Medulla oblongata (tissue), 1 donor: ENCODE data around the gene TOGARAM2.
"Not testable (repeated sequence)": the region's sequence is repeated elsewhere in the genome, so short reads cannot be mapped to it uniquely, and the experiment has no call there.

Experiments
- DNase-seq: peaks from one replicate; pipeline ENCODE4 v3.0.0-alpha.2; 2015; ENCODE audit errors: extremely low spot score

TOGARAM2 gene

DNA sequence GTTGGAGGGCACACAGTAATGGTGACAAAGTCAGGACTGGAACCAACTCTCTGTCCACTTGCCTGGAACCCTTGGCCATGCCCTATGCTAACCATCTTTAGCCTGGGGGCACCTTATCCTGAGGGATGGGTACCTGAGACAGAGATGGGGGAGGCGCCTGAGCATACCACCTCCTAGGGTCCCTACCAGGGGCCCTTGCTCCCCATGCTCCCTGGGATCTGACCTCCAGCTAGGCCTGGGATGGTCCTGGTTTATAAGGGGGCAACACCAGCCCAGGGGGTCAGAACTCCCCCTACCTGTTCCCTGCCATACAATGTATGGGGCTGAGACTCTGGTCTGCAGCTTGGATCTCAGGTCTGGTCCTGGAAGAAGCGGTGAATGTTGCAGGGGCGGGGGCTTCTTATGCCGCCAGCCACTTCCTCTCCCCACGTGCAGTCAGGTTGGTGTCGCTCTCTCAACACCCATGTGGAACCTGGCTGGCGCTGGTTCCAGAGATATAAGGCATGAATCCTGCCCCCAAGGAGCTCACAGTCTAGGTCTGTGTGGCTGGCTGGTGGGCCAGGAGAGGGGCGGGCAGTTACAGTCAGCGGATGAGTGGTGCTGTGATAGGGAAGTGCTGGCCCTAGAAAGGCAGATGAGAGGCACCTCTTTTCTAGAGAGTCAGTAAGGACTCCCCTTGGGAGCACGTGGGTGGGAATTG lies 3.8 kb upstream of the TOGARAM2 start:
- DNase-seq = no peak

- DNase-seq = not testable (repeated sequence)
Measured at GRCh38 chr2:28978001-28978400, 3.1 kb upstream of the TOGARAM2 start.

- DNase-seq = no peak
Measured at GRCh38 chr2:28978606-28979005, 2.5 kb upstream of the TOGARAM2 start.

DNA sequence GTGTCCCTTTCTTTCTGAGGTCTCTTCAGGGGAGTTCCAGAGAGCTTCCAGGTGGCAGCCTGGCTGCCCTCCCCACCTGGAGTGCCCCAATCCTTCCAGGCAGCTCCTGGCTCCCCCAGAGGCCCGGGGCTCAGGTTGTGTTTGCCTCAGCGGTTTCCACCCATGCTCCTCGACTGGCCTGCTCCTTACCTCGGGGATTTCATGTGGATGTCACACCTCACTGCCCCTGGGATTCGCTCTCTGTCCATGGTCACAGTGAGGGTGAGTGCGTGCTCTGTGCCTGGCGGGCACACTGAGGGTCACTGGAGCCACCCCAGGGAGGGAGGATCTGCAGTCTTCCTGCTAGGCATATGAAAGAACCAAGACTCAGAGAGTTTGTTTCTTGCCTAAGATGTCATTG lies 2.1 kb upstream of the TOGARAM2 start:
- DNase-seq = no peak

DNA sequence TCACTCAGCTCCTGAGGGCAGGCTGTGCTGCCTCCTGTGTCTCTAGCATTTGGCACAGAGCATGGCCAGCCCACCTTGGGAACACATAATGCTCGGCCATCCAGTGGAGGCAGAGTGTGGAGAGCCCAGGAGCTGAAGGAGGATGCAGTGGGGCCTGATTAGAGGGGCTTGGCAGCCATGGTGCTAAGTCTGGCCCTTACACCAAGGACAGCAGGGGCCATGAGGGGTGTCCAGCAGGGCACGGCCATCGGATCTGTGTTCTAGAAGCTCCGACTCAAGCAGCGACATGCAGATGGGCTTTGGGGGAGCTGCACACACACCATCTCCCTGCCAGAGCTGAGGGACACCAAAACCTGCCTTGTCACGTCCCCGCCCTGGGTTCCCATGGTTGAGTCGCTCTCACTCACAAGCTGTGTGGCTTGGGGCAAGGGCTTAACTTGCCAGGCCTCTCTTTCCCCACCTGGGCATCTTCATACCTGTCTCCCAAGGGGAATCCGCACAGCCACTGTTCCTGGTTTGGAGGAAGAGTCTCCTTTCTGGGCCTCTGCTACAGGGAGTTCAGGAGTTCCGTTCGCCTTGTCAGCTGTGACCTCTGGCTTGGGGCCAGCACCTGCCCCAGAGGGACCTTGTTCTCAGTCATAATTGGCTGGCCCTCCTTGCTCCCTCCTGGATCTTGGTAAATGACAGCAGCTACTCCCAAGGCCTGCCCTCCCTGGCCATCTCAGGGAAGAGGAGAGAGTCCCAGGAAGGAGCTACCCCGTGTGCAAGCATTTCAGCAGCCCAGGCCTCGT lies 1.3 kb upstream of the TOGARAM2 start:
- no peak for DNase-seq

DNA sequence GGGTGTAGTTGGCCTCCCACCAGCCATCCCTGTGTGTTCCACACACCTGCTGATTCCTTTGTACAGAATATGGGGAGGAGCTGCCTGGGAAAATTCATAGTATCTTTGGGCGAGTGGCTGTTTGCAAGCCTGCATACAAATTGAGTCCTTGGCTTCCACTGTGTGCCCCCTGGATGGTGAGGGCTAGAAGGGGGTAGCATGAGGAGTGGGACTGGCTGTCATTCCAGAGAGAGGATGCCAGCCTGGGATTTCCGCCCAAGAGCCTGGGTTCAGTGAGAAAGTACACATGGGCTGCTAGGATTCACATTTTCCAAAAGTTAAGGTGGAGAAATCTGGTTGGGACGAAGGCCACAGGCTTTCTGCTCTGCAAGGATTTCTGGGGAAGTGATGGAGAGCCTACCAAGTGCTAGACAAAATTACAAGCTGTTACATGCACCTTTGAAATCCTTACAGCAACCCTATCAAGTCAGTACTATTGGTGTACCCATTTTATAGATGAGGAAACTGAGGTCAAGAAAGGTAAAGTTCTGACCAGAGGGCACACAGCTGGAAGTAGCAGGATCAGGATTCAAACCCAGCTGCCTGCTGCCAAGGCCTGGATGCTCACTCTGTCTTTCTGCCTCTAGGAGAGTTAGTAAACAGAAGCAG lies 606 bp upstream of the TOGARAM2 start:
- no peak for DNase-seq

DNA sequence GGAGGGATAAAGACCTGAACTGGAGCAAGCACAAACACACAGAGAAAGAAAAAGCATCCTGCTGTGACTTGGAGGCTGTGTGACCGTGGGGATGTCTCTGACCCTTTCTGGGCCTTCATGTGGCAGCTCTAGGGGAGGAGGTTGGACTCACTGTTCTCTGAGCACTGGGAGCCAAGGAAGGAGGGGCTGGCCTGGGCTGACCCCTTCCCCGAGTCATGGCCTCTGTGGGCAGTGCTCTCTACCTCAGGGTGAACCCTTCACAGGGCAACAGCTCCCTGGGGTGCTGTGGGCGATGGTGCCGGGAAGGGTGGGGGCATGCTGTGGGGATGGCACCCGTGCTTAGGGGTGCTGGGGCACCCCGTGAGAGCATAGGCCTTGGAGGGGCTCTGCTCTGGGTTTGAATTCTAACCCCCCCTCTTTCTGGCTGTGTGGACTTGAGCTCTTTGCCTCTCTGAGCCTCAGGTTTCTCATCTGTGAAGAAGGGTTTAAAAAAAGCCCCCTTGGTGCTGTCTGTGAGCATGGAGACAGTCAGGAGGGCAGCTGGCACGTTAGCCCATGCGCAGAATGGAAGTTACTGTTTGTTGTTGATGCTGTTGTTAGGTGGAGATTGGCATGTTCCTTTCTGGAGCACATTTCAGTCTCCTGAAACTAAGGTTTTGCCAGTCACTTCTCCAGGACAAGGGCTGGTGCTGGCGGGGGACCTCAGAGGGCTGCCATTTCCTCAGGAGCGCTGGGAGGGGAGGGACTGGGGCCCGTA lies 700 bp downstream of the TOGARAM2 start:
- no peak for DNase-seq

GRCh38 chr2:28982381-28982950 lies 1.4 kb downstream of the TOGARAM2 start:
- DNase-seq = no peak

DNA sequence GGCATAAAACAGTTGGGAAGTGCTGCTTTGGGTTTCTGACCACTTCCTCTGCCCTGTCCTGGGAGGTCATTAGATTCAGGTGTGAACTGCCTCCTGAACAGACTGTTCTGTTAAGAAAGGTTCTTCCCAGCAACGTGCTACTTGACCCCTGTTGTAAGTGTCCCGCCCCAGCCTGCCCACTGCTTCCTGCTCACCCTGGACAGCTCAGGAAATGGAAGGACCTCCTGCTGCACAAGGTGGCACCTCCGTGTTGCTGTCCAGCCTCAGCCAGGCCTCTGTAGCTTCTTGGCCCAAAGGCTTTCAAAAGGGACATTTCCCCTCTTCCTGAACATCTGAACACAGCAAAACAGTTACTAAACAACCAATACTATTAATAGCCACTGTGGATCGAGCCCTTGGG lies 5.3 kb downstream of the TOGARAM2 start:
- no peak for DNase-seq

GRCh38 chr2:28989973-28990372 lies 8.9 kb downstream of the TOGARAM2 start:
- DNase-seq = no peak

- no peak for DNase-seq
Measured at GRCh38 chr2:28990445-28990844, 9.3 kb downstream of the TOGARAM2 start.

DNA sequence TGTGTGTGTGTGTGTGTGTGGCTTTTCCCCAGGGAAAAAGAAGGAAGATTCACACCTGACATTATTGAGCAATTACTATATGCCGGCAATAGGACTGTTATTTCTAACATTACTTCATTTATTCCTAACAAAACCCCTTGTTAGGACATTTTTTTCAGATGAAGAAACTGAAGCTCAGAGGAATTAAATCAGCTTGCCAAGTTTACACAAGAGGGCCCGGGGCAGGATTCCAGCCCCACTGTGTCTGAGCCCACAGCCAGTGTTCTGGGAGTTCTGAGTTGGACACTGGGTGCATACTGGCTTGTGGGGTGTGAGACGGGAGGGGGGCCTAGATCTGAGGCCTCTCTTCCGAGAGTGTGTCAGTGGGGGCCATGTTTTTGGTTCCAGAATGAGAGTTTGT lies 9.9 kb downstream of the TOGARAM2 start:
- DNase-seq = peak; percentile 37

- DNase-seq = no peak
Measured at GRCh38 chr2:28991460-28991859, 10.4 kb downstream of the TOGARAM2 start.

GRCh38 chr2:28993206-28993960 lies 12.3 kb downstream of the TOGARAM2 start:
- DNase-seq = no peak

GRCh38 chr2:28994074-28994473 lies 13.0 kb downstream of the TOGARAM2 start:
- no peak for DNase-seq

- DNase-seq = no peak
Measured at GRCh38 chr2:28994679-28995078, 13.6 kb downstream of the TOGARAM2 start.

DNA sequence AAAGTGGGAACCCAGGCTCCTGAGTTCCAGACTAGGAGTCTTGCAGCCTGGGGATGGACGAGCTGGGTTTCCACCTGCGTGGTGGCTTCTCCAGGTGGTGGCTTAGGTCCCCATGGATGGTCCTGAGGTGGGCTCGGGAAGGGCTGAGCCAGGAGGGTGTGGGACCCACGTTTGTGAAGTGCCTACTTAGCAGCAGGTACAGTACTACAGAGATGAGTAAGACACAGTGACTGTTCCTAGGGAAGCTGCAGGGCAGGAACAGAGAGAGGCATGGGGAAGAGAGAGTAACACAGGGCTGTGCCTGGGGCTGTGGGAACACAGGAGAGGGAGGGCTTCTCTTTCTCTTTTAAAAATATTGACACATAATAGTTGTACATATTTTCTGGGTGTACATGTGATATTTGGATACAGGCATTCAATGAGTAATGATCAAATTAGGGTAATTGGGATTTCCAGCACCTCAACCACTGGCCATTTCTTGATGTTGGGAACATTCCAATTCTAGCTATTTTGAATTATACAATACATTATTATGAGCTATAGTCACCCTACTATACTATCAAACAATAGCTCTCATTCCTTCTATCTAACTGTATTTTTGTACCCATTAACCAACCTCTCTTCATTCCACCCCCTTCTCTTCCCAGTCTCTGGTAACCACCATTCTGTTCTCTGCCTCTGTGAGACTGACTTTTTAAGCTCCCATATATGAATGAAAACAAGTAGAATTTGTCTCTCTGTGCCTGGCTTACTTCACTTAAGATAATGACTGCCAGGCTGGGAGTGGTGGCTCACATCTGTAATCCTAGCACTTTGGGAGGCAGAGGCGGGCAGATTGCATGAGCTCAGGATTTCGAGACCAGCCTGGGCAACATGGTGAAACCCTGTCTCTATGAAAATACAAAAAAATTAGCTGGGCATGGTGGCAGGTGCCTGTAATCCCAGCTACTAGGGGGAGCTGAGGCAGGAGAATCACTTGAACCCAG lies 15.0 kb downstream of the TOGARAM2 start:
- no peak for DNase-seq

- peak; percentile 48 for DNase-seq
Measured at GRCh38 chr2:28997237-28997846, 16.2 kb downstream of the TOGARAM2 start.
